Left lung (tissue), 10 donors: ENCODE data around the gene TICAM1. TPM values are rescaled to one million over a fixed set of nuclear protein-coding genes. Genes with fewer than 3 reads are reported as not detected.
"Not testable (repeated sequence)": the region's sequence is repeated elsewhere in the genome, so short reads cannot be mapped to it uniquely, and the experiment has no call there.

Experiments used
- ATAC-seq: fragments of 200-7000 bp; cut with Tn5 transposase; one replicate; pipeline ENCODE4 v1.9.1; 2020; ENCODE audit warnings: moderate library complexity
- DNase-seq, 4 donors: peaks; one replicate each; pipeline ENCODE4 v3.0.0-alpha.2; 2013 to 2020
- H3K27ac ChIP-seq, 2 donors: fragments of 200-600 bp; sonication (generic) in 1 of 2; one replicate each; pipeline versions ENCODE4 v1.5.0 to v1.8.0; 2020 to 2021
- H3K27me3 ChIP-seq, 2 donors: fragments of 200-600 bp; sonication (generic) in 1 of 2; one replicate each; pipeline versions ENCODE4 v1.5.0 to v1.8.0; 2020 to 2021
- H3K36me3 ChIP-seq, 2 donors: fragments of 200-600 bp; sonication (generic) in 1 of 2; one replicate each; pipeline versions ENCODE4 v1.5.0 to v1.8.0; 2020 to 2021
- H3K4me1 ChIP-seq, 2 donors: fragments of 200-600 bp; one replicate each; pipeline ENCODE4 v1.8.0; 2021
- H3K4me3 ChIP-seq, 2 donors: fragments of 200-600 bp; sonication (generic) in 1 of 2; one replicate each; pipeline versions ENCODE4 v1.5.0 to v1.8.0; 2020 to 2021; ENCODE audit warnings: mild to moderate bottlenecking in 1 of 2
- H3K9me3 ChIP-seq, 2 donors: fragments of 200-600 bp; sonication (generic) in 1 of 2; one replicate each; pipeline versions ENCODE4 v1.5.0 to v1.8.0; 2020 to 2021
- CTCF ChIP-seq, 2 donors: fragments of 200-600 bp; sonication (generic) in 1 of 2; IDR thresholded peaks; one replicate each; pipeline versions ENCODE4 v1.5.0 to v1.8.0; 2021; ENCODE audit warnings: antibody characterized with exemption in 2 of 2
- intact Hi-C, 2 donors: fragments of 100-400 bp; cut with DNase I; formaldehyde crosslinking; loops; one replicate each; pipeline versions ENCODE4 v1.11.2 to v1.14.2; 2022
- polyA plus RNA-seq, 6 donors: library from polyadenylated mRNA; unstranded; fragments of 120-200 nt; gene quantifications; one replicate each; pipeline ENCODE4 v1.2.1, GENCODE V29; 2013; ENCODE audit not compliant: insufficient read length in 6 of 6
- total RNA-seq, 2 donors: library from RNA; stranded (reverse); fragmentation: NEBNext Ultra II Directional; extraction: Animal tissue kit (Norgen Biotek cat#: 25700); gene quantifications; one replicate each; pipeline ENCODE4 v1.2.1, GENCODE V29; 2021
- donor health status: DM: no; HTN: yes; CAD: no.
- donor health status: DM: no; HTN: no; CAD: no.

Gene TICAM1
- total and polyA plus RNA-seq, 8 donors, result 5.6 to 14.6 (median 7.3) TPM

DNA sequence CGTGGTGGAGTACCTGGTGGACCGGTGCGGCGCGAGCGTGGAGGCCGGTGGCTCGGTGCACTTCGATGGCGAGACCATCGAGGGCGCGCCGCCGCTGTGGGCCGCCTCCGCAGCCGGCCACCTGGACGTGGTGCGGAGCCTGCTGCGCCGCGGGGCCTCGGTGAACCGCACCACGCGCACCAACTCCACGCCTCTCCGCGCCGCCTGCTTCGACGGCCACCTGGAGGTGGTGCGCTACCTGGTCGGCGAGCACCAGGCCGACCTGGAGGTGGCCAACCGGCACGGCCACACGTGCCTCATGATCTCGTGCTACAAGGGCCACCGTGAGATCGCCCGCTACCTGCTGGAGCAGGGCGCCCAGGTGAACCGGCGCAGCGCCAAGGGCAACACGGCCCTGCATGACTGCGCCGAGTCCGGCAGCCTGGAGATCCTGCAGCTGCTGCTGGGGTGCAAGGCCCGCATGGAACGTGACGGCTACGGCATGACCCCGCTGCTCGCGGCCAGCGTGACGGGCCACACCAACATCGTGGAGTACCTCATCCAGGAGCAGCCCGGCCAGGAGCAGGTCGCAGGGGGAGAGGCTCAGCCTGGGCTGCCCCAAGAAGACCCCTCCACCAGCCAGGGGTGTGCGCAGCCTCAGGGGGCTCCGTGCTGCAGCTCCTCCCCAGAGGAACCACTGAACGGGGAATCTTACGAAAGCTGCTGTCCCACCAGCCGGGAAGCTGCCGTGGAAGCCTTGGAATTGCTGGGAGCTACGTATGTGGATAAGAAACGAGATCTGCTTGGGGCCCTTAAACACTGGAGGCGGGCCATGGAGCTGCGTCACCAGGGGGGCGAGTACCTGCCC is 39.3 kb downstream of the TICAM1 start:
- H3K4me1 ChIP-seq, result peaks cover 5 to 48% of the 10 kb centered on the region in 2 donors
- H3K27me3 ChIP-seq, H3K9me3 ChIP-seq: not testable (repeated sequence)
- H3K27ac ChIP-seq, result peak overlapping the region; percentile 76 to 93
- ATAC-seq (peak; percentile 2), DNase-seq (peak in 1 of 4 donors; percentile 83)
- intact Hi-C loops, result loop anchor here in 1 of 2 donors (5.0 kb wide), 1 partner anchor 60 kb away; no protein-coding TSS in a partner anchor
- H3K4me3 ChIP-seq, result peak overlapping the region; percentile 89 to 97
- H3K36me3 ChIP-seq, result peaks cover 0 to 45% of the 10 kb centered on the region in 2 donors

GRCh38 chr19:4791183-4792018 is 40.1 kb downstream of the TICAM1 start, which contains the start of gene FEM1A:
FEM1A (plus strand) TSS chr19:4791734; CDS start chr19:4791855, 121 bp downstream.
- H3K4me3 ChIP-seq, result peak within 1 kb of the TSS; percentile 89 to 97
- H3K4me1 ChIP-seq, result peaks cover 5 to 44% of the 10 kb centered on the region in 2 donors
- no peaks in the 10 kb centered on the region for H3K9me3 ChIP-seq
- peak; percentile 98 to 100 (median 100) for DNase-seq
- H3K27ac ChIP-seq, result peak within 1 kb of the TSS; percentile 76 to 93
- TF ChIP-seq CTCF (IDR thresholded peaks at IDR 0.05), result peak; percentile 96 to 100
- ATAC-seq, result peak; percentile 99
- peaks cover 0 to 39% of the 10 kb centered on the region in 2 donors for H3K36me3 ChIP-seq
- intact Hi-C loops, result loop anchor here in 1 of 2 donors (5.0 kb wide), 1 partner anchor 59 kb away; no protein-coding TSS in a partner anchor
- no peaks in the 10 kb centered on the region for H3K27me3 ChIP-seq

DNA sequence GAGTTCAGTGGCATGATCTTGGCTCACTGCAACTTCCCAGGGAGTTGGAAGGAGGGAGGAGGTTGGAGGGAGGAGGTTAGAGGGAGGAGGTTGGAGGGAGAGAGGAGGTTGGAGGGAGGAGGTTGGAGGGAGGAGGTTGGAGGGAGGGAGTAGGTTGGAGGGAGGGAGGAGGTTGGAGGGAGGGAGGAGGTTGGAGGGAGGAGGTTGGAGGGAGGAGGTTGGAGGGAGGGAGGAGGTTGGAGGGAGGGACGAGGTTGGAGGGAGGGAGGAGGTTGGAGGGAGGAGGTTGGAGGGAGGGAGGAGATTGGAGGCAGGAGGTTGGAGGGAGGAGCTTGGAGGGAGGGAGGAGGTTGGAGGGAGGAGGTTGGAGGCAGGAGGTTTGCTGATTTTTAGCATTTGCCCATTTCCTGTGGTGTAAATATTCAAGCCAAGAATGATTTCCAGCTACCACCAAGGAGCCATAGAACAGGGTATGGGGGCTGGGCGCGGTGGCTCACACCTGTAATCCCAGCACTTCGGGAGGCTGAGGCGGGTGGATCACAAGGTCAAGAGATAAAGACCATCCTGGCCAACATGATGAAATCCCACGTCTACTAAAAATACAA is 45.0 kb downstream of the TICAM1 start:
- ATAC-seq, DNase-seq, H3K4me3 ChIP-seq, H3K9me3 ChIP-seq, H3K27ac ChIP-seq, intact Hi-C loops, H3K36me3 ChIP-seq, H3K4me1 ChIP-seq: not testable (repeated sequence)
- H3K27me3 ChIP-seq, result peaks cover 0 to 33% of the 10 kb centered on the region in 2 donors

DNA sequence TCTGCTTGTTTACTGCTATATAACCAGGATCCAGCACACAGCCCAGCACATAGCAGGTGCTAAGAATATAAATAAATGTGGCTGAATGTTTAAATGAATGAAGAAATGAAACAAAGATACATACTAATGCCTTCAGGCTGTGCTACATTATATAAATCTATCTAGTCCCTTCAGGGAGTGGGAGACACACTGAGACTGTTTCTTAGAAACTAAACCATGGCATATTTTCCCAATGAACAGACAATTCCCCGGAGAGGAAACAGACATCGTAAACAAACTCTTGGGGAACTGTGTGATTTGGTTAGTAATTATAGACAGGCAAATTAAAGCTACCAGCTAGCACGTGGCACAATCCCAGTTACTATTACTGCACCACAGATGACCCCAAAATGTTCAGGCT is 49.7 kb downstream of the TICAM1 start:
- no peak overlapping the region for H3K4me3 ChIP-seq
- TF ChIP-seq CTCF (IDR thresholded peaks at IDR 0.05), result no peak
- H3K27ac ChIP-seq, result no peak overlapping the region
- peaks cover 0 to 33% of the 10 kb centered on the region in 2 donors for H3K27me3 ChIP-seq
- peaks cover 0 to 5% of the 10 kb centered on the region in 2 donors for H3K9me3 ChIP-seq
- ATAC-seq (no peak), DNase-seq (no peak)
- no peaks in the 10 kb centered on the region for H3K4me1 ChIP-seq
- intact Hi-C loops, result no loop called here
- no peaks in the 10 kb centered on the region for H3K36me3 ChIP-seq

DNA sequence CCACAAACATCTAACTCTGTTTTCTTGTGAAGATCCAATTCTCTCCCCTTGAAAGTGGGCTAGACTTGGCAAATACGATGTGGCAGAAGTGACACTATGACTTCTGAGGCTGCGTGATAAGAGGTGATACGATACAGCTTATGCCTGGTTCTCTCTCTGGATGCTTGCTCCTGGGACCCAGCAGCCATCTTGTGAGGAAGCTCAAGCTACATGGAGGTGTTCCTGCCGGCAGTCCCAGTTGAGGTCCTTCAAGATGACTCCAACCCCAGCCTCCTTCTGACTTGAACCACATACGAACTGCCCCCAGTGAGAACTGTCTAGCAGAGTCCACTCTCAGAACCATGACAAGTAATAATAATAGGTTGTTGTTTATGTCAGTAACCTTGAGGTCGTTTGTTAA is 50.7 kb downstream of the TICAM1 start:
- ATAC-seq, result no peak
- DNase-seq, result no peak

DNA sequence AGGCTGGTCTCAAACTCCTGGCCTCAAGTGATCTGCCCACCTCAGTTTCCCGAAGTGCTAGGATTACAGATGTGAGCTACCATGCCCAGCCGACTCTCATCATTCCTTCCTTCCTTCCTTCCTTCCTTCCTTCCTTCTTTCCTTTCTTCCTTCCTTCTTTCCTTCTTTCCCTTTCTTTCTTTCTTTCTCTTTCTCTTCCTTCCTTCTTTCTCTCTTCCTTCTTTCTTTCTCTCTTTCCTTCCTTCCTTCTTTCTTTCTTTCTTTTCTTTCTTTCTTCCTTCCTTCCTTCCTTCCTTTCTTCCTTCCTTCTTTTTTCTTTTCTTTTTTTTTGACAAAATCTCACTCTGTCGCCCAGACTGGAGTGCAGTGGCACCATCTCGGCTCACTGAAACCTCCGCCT is 53.4 kb downstream of the TICAM1 start:
- DNase-seq, intact Hi-C loops, H3K36me3 ChIP-seq, H3K27ac ChIP-seq, H3K9me3 ChIP-seq, H3K4me1 ChIP-seq, ATAC-seq, H3K4me3 ChIP-seq: not testable (repeated sequence)
- H3K27me3 ChIP-seq, result peaks cover 0 to 14% of the 10 kb centered on the region in 2 donors

More for the DNA sequence above, 50.7 kb downstream of the TICAM1 start:
- H3K27me3 ChIP-seq, result peaks cover 0 to 34% of the 10 kb centered on the region in 2 donors
- no peak for TF ChIP-seq CTCF (IDR thresholded peaks at IDR 0.05)
- no peaks in the 10 kb centered on the region for H3K4me1 ChIP-seq
- no peak overlapping the region for H3K27ac ChIP-seq
- H3K36me3 ChIP-seq, result no peaks in the 10 kb centered on the region
- H3K4me3 ChIP-seq, result no peak overlapping the region
- intact Hi-C loops, result no loop called here
- H3K9me3 ChIP-seq, result peaks cover 0 to 5% of the 10 kb centered on the region in 2 donors
